Amniotic epithelial cell (primary cell): ENCODE measurements around the gene HSP90AA1.
"Not testable (repeated sequence)": the region's sequence is repeated elsewhere in the genome, so short reads cannot be mapped to it uniquely, and the experiment has no call there.

ENCODE experiments used
- DNase-seq: peaks from one replicate; pipeline ENCODE4 v3.0.0-alpha.2; 2010; ENCODE audit warnings: low read depth

Gene HSP90AA1

GRCh38 chr14:102066041-102066451 is 20.8 kb downstream of the HSP90AA1 start:
- no peak for DNase-seq

GRCh38 chr14:102064590-102064989 is 22.3 kb downstream of the HSP90AA1 start:
- DNase-seq = not testable (repeated sequence)

GRCh38 chr14:102063808-102064429 is 22.9 kb downstream of the HSP90AA1 start:
- DNase-seq = no peak

GRCh38 chr14:102063109-102063807 is 23.6 kb downstream of the HSP90AA1 start:
- DNase-seq = peak; percentile 77

GRCh38 chr14:102058961-102059360 is 27.9 kb downstream of the HSP90AA1 start:
- no peak for DNase-seq

- peak; percentile 21 for DNase-seq
Observed at GRCh38 chr14:102058146-102058545, 28.7 kb downstream of the HSP90AA1 start.

- no peak for DNase-seq
Observed at GRCh38 chr14:102057480-102058114, 29.2 kb downstream of the HSP90AA1 start.

GRCh38 chr14:102056694-102057442 is 30.0 kb downstream of the HSP90AA1 start:
- no peak for DNase-seq

GRCh38 chr14:102055181-102055901 is 31.5 kb downstream of the HSP90AA1 start:
- peak; percentile 87 for DNase-seq

- no peak for DNase-seq
Observed at GRCh38 chr14:102052522-102052921, 34.3 kb downstream of the HSP90AA1 start.

- peak; percentile 67 for DNase-seq
Observed at GRCh38 chr14:102050625-102051024, 36.2 kb downstream of the HSP90AA1 start.

- no peak for DNase-seq
Observed at GRCh38 chr14:102050026-102050405, 36.8 kb downstream of the HSP90AA1 start.

- DNase-seq = no peak
Observed at GRCh38 chr14:102049258-102050025, 37.4 kb downstream of the HSP90AA1 start.

GRCh38 chr14:102047808-102048540 is 38.9 kb downstream of the HSP90AA1 start:
- DNase-seq = no peak

- DNase-seq = peak; percentile 42
Observed at GRCh38 chr14:102046337-102047278, 40.2 kb downstream of the HSP90AA1 start.

GRCh38 chr14:102044566-102044965 is 42.3 kb downstream of the HSP90AA1 start:
- no peak for DNase-seq

GRCh38 chr14:102043251-102044025 is 43.4 kb downstream of the HSP90AA1 start:
- no peak for DNase-seq

GRCh38 chr14:102042699-102043098 is 44.1 kb downstream of the HSP90AA1 start:
- DNase-seq = no peak
